Fibroblast of lung (primary cell): ENCODE results near the gene HECW1. TPM values are rescaled to one million over a fixed set of nuclear protein-coding genes. Genes with fewer than 3 reads are reported as not detected.

Source experiments
- DNase-seq, 2 donors: peaks; one replicate each; pipeline versions ENCODE4 v3.0.0 to v3.0.0-alpha.2; 2010; ENCODE audit warnings: low read depth in 2 of 2
- H2AFZ ChIP-seq: 2 replicates; pipeline ENCODE4 v1.5.1; 2012; ENCODE audit warnings: low read length, control low read depth, inconsistent platforms
- H3K27ac ChIP-seq: 2 replicates; pipeline ENCODE4 v1.5.1; 2011; ENCODE audit warnings: low read length, control low read depth; ENCODE audit not compliant: insufficient read depth
- H3K27me3 ChIP-seq: 2 replicates; pipeline ENCODE4 v1.5.1; 2011; ENCODE audit warnings: mild to moderate bottlenecking, low read length; ENCODE audit not compliant: control insufficient read depth, insufficient read depth
- H3K36me3 ChIP-seq: 2 replicates; pipeline ENCODE4 v1.5.1; 2011; ENCODE audit warnings: low read length; ENCODE audit not compliant: control insufficient read depth, insufficient read depth
- H3K4me1 ChIP-seq: 2 replicates; pipeline ENCODE4 v1.5.1; 2011; ENCODE audit warnings: low read length; ENCODE audit not compliant: control insufficient read depth, insufficient read depth; ENCODE audit errors: extremely low read depth
- H3K4me2 ChIP-seq: 2 replicates; pipeline ENCODE4 v1.5.1; 2011; ENCODE audit warnings: low read length, control low read depth; ENCODE audit not compliant: insufficient read depth; ENCODE audit errors: extremely low read depth
- H3K4me3 ChIP-seq, 4 experiments: fragments of 200-600 bp in 1 of 4; sonication (generic) in 1 of 4; replicated peaks in 1 of 4; 2 replicates each; pipeline ENCODE4 v1.5.1; 2011 to 2016; ENCODE audit warnings: low read length in 4 of 4, low read depth in 3 of 4, mild to moderate bottlenecking in 3 of 4, control low read depth in 2 of 4, inconsistent platforms in 1 of 4, mixed read lengths in 1 of 4; ENCODE audit not compliant: insufficient read depth in 1 of 4; ENCODE audit errors: control extremely low read depth in 1 of 4
- H3K79me2 ChIP-seq: 2 replicates; pipeline ENCODE4 v1.5.1; 2012; ENCODE audit warnings: mild to moderate bottlenecking, low read length, inconsistent platforms; ENCODE audit not compliant: control insufficient read depth, insufficient read depth
- H3K9ac ChIP-seq: 2 replicates; pipeline ENCODE4 v1.5.1; 2011; ENCODE audit warnings: mild to moderate bottlenecking, low read length, control low read depth; ENCODE audit not compliant: insufficient read depth
- H3K9me3 ChIP-seq: 2 replicates; pipeline ENCODE4 v1.5.1; 2012; ENCODE audit warnings: low read depth, low read length; ENCODE audit not compliant: control insufficient read depth, insufficient read depth
- H4K20me1 ChIP-seq: 2 replicates; pipeline ENCODE4 v1.5.1; 2011; ENCODE audit warnings: low read length; ENCODE audit not compliant: control insufficient read depth, insufficient read depth; ENCODE audit errors: extremely low read depth
- EZH2 ChIP-seq: IDR thresholded peaks from 2 replicates; pipeline ENCODE4 v1.5.1; 2012; ENCODE audit warnings: low read length, control low read depth, mild to moderate bottlenecking; ENCODE audit errors: missing control alignments
- polyA plus RNA-seq, 2 donors: library from polyadenylated mRNA; depleted of rRNA in 1 of 2; stranded (reverse) in 1 of 2; unstranded in 1 of 2; fragments of >200 nt; gene quantifications; 2 replicates each; pipeline ENCODE4 v1.2.1, GENCODE V29; 2011 to 2012; ENCODE audit warnings: missing spikeins in 1 of 2
- total RNA-seq: library from RNA; depleted of rRNA; stranded (reverse); fragments of >200 nt; gene quantifications from 2 replicates; pipeline ENCODE4 v1.2.1, GENCODE V29; 2014
- TF ChIP-seq, protein P1 (sequence below), 2 donors: IDR thresholded peaks in 1 of 2; conservative IDR thresholded peaks in 1 of 2; 1 replicate in 1 of 2; 2 replicates in 1 of 2; pipeline ENCODE4 v1.5.1; 2011 to 2012; ENCODE audit warnings: low read length in 2 of 2, control low read depth in 1 of 2, inconsistent platforms in 1 of 2, low read depth in 1 of 2, mild to moderate bottlenecking in 1 of 2

Gene HECW1
- total and polyA plus RNA-seq, 2 donors (not counting 1 experiment from before 2014, with no cell fraction given), result 1.1 to 6.1 TPM

DNA sequence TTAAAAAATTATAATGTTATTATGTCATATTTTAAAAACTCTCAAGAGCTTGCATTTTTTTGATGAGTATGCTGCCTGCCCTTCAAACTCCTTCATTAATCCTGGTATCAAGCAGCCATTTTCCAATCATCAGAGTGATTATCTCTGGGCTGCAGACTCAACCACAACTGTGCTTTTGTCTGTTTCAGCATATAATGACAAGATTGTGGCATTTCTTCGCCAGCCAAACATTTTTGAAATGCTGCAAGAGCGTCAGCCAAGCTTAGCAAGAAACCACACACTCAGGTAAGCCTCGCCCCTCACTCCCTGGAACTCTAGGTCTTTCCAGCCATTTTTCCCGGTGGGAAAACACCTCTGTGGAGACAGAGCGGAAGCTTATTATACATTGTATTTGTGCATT lies 380.4 kb downstream of the HECW1 start:
- Histone ChIP-seq H3K27ac (no peak overlapping the region), H3K4me2 (no peak overlapping the region), H3K27me3 (no peaks in the 10 kb centered on the region), H3K4me3 (no peak overlapping the region), H3K79me2 (no peaks in the 10 kb centered on the region), H3K9ac (no peak overlapping the region), H4K20me1 (no peaks in the 10 kb centered on the region), H3K9me3 (no peaks in the 10 kb centered on the region), H2AFZ (no peak overlapping the region), H3K4me1 (peaks cover 2% of the 10 kb centered on the region), H3K36me3 (no peaks in the 10 kb centered on the region)
- no peak for TF ChIP-seq EZH2
- TF ChIP-seq, protein P1, sequence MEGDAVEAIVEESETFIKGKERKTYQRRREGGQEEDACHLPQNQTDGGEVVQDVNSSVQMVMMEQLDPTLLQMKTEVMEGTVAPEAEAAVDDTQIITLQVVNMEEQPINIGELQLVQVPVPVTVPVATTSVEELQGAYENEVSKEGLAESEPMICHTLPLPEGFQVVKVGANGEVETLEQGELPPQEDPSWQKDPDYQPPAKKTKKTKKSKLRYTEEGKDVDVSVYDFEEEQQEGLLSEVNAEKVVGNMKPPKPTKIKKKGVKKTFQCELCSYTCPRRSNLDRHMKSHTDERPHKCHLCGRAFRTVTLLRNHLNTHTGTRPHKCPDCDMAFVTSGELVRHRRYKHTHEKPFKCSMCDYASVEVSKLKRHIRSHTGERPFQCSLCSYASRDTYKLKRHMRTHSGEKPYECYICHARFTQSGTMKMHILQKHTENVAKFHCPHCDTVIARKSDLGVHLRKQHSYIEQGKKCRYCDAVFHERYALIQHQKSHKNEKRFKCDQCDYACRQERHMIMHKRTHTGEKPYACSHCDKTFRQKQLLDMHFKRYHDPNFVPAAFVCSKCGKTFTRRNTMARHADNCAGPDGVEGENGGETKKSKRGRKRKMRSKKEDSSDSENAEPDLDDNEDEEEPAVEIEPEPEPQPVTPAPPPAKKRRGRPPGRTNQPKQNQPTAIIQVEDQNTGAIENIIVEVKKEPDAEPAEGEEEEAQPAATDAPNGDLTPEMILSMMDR (conservative IDR thresholded peaks at IDR 0.05 in 1 of 2, IDR thresholded peaks at IDR 0.05 in 1 of 2; ENCODE audit: low read depth in 1 of 2, low read length in 2 of 2), result no peak
- peak in 1 of 2 donors; percentile 63 for DNase-seq

DNA sequence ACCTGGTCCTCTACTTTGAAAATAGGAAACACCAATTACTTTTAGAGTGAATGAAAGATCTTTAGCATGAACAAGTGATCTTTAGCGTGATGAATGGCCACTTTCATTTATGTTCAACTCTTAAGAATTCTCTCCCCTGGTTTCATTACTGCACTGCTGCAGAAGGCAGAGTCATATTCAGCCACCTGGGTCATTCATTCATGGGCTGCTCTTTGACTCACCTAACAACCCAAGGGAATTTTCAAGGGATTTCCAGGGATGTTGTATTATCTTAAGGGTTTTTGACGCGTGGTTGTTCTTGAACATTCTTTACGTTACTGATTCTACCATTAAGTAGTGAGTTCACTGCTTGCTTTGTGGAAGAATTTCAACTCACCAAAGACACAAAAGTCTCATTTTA lies 383.1 kb downstream of the HECW1 start:
- H3K27me3 ChIP-seq, result peaks cover 2% of the 10 kb centered on the region
- H3K9me3 ChIP-seq, result no peaks in the 10 kb centered on the region
- no peak overlapping the region for H3K27ac ChIP-seq
- DNase-seq, result no peak
- no peak overlapping the region for H3K4me3 ChIP-seq
- TF ChIP-seq EZH2, result no peak
- TF ChIP-seq, protein P1 (conservative IDR thresholded peaks at IDR 0.05 in 1 of 2, IDR thresholded peaks at IDR 0.05 in 1 of 2; ENCODE audit: low read depth in 1 of 2, low read length in 2 of 2), result no peak
- no peaks in the 10 kb centered on the region for H4K20me1 ChIP-seq
- H3K79me2 ChIP-seq, result no peaks in the 10 kb centered on the region
- H3K9ac ChIP-seq, result no peak overlapping the region
- H3K4me2 ChIP-seq, result no peak overlapping the region
- no peaks in the 10 kb centered on the region for H3K36me3 ChIP-seq
- no peak overlapping the region for H2AFZ ChIP-seq
- H3K4me1 ChIP-seq, result no peaks in the 10 kb centered on the region

DNA sequence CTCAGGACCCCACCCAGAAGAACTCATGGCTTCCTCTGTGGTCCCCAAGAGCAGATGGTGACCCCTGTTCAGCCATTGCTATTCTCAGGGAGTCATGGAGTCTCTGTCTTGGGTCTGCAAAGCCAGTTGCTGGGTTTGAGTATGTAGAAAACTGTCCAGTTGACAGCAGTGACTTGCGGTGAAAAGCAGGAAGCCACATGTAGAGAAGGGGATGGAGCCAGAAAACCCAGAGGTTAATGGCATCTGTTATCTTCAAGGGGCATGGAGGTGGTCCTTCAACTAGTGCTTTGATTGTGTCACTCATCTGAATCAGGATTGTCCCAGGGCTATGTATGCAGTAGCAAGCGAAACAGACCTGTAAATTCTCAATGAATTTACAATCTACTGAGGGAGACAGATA lies 384.1 kb downstream of the HECW1 start:
- no peak for DNase-seq
- H3K27ac ChIP-seq, result no peak overlapping the region
- H3K9me3 ChIP-seq, result no peaks in the 10 kb centered on the region
- no peak overlapping the region for H3K4me3 ChIP-seq
- no peak overlapping the region for H3K9ac ChIP-seq
- H2AFZ ChIP-seq, result no peak overlapping the region
- peaks cover 2% of the 10 kb centered on the region for H3K27me3 ChIP-seq
- no peaks in the 10 kb centered on the region for H3K36me3 ChIP-seq
- no peaks in the 10 kb centered on the region for H4K20me1 ChIP-seq
- no peaks in the 10 kb centered on the region for H3K79me2 ChIP-seq
- no peak for TF ChIP-seq EZH2
- TF ChIP-seq, protein P1 (conservative IDR thresholded peaks at IDR 0.05 in 1 of 2, IDR thresholded peaks at IDR 0.05 in 1 of 2; ENCODE audit: low read depth in 1 of 2, low read length in 2 of 2), result no peak
- H3K4me2 ChIP-seq, result no peak overlapping the region
- no peaks in the 10 kb centered on the region for H3K4me1 ChIP-seq
